ENCODE results near the gene CHMP5.

DNA sequence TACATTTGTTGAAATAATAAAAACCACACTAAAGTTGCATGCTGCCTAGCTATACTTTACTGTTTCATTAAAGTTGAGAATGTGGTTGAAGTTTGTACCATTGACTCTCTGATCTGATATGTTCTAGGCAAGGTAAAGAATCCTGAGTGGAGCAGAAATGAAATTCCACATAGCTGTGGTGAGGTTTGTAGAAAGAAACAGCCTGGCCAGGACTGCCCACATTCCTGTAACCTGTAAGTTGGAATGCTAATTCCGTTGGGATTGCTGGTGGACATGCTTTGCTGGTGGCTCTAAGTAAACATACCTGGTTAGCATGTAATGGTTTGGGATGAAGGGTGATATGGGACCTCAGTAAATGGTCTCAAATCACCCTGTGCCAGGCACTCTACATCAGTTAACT is 42.2 kb downstream of the CHMP5 start:
- TF ChIP-seq, protein P1, sequence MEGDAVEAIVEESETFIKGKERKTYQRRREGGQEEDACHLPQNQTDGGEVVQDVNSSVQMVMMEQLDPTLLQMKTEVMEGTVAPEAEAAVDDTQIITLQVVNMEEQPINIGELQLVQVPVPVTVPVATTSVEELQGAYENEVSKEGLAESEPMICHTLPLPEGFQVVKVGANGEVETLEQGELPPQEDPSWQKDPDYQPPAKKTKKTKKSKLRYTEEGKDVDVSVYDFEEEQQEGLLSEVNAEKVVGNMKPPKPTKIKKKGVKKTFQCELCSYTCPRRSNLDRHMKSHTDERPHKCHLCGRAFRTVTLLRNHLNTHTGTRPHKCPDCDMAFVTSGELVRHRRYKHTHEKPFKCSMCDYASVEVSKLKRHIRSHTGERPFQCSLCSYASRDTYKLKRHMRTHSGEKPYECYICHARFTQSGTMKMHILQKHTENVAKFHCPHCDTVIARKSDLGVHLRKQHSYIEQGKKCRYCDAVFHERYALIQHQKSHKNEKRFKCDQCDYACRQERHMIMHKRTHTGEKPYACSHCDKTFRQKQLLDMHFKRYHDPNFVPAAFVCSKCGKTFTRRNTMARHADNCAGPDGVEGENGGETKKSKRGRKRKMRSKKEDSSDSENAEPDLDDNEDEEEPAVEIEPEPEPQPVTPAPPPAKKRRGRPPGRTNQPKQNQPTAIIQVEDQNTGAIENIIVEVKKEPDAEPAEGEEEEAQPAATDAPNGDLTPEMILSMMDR (IDR thresholded peaks at IDR 0.05): no peak
- no peak for TF ChIP-seq POLR2A (IDR thresholded peaks at IDR 0.05)

Data from Peyer's patch (tissue), 4 donors.